ENCODE data around the gene SLC6A17.

SLC6A17 gene

DNA sequence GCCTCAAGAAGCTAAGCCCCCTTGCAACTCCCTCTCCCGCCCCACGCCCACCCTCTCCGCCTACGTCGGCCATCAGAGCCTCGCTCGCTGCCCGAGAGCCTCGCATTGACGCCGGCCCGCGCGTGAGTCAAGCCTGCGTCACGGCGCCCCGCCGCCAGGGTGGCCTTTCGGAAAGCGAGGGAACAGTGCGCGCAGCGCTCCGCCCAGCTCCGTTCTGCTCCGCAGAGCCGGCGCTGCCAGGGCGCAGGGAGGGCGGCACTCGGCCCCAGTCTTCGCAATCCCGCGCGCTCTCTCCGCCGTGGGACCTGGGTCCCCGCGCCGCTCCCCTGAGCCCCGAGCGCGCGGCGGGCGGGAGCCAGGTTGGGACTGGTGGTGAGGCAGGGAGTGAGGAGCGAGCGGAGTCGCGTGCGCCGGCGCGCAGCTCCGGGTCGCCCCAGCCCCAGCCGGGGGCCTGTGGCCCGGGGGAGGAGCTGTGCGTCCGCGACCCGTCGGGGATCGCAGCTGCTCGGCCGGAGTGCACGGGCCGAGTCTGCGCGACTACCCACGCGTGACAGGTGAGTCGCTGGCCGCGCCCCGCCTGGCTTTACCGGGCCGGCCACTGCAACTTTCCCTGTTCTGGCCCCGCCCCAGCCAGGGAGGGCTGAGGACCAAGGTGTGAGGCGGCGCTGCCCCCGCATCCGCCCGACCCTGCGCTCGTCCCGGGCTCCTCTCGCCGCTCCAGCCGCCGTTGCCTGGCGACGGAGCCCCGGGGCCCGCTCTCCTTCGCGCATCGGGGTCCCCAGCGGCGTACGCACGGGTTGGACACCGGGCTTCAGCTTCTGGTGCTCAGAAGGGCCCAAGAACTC, at the start of gene SLC6A17:
Gene SLC6A17 (plus strand): TSS at position 165 of the 845 bp plus-strand sequence. CDS start 16,436 bp downstream, outside the sequence.
- peak; percentile 30 for DNase-seq

DNA sequence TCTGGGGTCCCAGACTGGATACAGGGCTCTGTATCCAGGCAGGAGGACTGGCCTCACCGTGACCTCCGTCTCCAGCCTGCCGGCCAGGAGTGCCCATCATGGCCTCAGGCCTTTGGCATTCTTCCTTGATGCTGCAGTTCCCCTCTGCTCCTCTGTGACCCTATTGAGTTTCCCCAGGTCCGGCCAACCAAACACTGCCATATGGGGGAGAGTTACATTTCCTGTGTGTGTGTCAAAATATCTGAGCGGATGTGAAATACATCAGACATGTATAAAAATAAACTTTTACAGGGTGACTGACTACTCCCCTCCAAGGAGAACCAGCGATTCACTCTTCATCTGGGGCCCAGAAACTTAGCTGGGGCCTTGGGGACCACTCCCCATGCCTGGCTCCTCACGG, 48.2 kb upstream of the SLC6A17 start:
- no peak for DNase-seq

DNA sequence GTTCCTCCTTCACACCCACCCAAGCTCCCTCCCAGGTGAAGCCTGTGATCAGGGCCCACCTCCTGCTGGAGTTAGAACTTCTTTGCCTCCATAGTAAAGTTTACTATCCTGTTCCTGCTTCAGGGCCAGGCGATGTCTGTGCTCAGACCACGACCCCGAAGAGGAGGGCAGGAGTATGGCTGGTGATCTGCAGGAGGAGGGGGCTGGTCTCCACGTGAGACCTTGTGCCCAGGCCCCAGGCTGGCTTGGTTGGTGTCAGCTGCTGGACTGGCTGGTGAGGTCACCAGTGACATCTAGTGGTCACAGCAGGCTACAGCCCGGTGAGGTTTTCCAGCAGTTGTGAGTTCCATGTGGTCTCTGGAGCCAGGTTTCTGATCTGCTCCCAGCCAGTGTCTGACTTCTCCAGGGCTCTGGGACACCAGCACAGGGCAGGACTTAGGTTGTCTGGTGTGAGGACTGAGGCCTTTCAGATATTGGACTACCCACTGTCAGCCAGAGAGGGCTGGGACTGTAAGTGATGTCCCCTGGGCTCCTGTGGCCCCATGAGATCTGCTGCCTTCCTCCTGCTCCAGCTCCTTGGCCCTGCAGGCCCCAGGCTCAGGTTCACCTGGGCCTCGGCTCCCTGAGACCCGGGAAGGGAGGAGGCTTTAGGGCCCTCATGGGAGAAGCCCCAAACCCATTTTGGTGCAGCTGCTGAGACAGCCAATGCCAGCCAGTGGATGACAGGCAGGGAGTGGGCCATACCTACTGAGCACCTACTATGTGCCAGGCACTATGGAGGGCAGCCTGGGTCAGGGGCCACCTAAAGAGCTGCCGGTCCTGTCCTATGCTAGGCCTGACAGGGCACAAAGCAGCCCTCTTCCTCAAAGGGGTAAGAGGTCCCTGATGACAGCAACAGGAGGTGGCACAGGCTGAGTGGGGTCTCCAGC, 44.0 kb upstream of the SLC6A17 start:
- DNase-seq, result peak; percentile 60

DNA sequence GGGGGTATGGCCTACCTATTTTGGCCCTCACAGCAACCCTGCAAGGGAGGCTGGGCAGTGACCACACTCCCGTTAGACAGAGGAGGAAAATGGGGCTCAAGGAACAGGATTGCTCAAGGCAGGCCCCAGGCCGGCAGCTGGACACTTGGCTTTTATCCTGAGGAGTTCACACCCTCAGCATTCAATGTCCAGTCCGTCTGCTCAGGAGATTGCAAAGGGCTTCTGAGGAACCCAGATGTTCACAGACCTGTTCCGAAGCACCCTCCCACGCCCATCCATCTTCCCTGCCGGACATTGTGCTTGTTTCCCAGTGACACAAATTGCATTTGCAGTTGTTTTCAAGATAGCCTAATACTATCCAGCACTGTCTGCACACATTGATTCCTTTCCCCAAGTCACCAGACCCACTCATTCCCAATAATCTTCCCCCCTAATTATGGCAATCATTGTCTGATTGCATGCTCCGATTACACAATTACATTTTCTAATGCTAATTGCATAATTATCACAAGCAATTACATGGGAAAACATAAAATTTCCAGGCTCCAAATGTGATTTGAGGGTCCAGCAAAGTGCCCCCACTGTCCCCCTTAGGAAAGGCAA, 42.3 kb upstream of the SLC6A17 start:
- no peak for DNase-seq

DNA sequence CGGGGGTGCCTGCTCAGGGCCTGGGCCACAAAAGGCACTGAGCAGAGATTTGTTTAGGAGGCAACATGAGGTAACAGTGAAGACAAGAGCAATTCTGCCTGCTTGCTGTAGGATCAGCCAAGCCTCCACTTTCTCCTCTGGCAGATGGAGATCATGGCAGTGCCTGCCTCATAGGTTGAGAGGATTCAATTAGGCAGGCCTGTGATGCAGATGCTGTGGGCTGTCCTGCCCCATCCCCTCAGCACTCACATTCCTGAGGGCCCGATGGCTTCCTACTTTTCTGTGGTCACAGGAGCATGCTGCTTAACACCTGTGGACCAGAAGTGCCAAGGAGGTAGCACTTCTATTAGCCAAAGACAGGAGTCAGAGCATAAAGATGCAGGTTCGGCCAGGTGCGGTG, 39.2 kb upstream of the SLC6A17 start:
- DNase-seq, result no peak

DNA sequence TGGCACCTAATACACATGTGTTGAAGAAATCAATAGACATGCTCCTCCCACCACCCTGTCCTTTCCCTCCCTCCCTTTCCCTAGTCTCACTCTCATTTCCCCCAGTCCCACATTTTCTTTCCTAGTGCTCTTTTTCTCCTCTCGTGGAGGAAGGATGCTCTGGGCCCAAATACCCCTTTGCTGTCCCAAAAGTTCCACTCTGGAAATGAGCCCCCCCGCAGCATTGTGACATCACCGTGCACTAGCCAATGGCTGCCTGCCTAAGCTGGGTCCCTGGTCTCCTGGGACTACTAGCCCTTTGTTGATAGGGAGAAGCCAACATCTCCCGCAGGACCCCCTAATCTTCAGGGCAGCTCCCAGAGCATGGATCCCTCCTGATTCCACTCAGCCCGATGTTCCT, 38.2 kb upstream of the SLC6A17 start, which contains the start of gene UBL4B:
Gene UBL4B (plus strand): TSS at position 301 of the 400 bp plus-strand sequence. CDS start 92 bp downstream, at position 393.
- no peak for DNase-seq

DNA sequence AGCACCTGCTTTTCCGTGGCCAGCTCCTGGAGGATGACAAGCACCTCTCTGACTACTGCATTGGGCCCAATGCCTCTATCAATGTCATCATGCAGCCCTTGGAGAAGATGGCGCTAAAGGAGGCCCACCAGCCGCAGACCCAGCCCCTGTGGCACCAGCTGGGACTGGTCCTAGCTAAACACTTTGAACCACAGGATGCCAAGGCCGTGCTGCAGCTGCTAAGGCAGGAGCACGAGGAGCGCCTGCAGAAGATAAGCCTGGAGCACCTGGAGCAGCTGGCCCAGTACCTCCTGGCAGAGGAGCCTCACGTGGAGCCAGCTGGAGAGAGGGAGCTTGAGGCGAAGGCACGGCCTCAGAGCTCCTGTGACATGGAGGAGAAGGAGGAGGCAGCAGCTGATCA, 37.6 kb upstream of the SLC6A17 start:
- no peak for DNase-seq

DNA sequence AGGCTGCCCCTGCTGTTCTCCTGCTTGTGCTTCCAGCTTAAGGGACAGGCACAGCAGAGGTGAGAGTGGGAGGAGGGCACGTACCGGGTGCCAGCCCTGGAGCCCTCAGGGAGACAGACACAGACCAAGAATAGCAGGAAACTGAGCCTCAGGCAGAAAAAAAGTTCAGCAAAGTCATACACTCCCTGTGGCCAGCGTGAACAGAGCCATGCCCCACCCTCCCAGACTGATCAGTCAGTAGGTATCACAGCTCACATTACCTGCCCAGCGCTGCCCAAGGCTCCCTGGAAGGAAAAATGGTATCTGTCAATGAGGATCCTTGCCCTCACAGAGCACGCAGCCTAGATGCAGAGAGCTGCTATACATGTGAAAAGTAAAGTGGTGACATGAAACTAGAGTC, 36.7 kb upstream of the SLC6A17 start:
- DNase-seq, result no peak

DNA sequence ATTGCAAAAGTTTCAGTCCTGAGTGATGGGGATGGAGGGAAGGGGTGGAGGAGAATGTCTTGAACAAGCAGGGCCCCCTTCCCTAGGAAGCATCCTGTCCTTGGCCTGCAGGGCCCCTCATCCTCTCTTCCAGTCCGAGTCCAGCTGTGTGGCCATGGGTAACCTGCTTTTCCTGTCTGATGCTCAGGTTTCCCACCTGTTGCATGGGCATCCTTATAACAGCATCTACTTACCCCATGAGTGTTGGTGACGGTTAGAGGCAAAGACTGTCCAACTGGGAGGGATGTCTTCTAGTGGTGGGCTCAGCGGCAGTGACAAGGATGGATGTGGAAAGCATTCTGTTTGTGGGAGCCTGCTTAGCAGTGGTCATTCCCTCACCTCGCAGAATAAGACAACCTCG, 36.1 kb upstream of the SLC6A17 start:
- DNase-seq, result no peak

DNA sequence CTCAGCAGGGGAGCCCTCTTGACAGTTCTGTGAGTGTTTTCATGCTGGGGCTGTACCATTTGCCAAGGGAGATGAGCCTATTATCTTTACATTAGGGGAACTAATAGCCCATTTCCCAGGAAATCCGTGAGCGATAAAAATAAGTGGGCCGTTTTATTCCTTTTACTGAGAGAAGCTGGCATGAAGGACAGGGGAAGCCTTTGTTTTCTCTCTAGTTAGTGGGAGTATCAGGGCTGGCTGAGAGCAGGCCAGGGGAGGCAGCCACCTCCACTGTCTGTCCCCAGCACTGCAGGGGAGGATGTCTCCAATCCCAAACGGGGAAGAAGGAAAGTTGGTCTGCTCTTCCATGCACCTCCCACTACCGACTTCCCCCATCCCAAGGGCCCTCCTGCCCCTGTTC, 35.5 kb upstream of the SLC6A17 start:
- no peak for DNase-seq

DNA sequence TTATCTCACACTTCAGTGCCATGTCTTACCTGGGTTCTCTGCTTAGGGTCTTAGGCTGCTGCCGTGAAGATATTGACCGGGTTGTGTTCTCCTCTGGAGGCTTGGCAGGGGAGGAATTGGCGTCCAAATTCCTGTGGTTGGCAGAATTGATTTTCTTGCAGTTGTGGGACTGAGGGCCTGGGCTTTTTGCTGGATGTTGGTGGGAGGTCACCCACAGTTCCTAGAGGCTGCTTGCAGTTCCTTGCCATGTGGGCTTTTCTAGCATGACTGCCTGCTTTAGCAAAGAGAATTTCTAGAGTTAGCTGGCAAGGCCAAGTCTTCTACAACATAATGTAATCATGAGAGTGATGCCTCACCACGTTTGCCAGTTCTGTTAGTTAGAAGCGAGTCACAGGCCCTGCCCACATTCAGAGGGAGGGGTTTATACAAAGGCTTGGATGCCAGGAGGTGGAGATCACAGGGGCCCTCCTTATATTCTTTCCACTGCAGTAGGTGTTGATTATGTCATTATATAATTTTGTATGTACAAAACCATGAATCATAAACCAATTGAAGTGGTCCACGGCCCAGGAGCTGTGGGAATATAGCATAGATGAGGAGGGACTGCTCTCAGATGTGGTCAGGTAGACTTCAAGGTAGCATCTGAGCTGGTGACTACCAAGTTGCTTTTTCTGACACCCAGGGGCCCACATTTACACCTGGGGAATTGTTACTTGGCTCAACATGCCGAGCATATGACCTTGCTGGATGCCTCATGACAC, 31.5 kb upstream of the SLC6A17 start:
- peak; percentile 47 for DNase-seq

DNA sequence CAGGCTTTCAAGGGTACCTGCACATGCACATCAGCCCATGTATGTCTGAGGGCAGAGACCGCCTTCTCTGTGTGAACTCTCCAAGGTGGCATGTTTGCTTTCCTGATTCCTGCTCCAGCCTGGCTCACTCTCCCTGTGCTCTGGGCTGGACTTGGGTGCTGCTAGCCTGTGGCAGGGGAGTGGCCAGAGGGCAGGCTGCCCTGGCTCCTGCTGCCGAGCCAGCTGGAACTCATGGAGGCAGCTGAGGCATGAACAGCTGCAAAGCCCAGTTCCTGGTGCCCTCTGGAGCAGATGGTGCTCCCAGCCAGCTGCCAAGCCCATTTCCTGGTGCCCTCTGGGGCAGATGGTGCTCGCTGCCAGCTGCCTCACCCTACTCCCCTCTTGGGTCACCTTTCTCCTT, 30.5 kb upstream of the SLC6A17 start:
- no peak for DNase-seq

DNA sequence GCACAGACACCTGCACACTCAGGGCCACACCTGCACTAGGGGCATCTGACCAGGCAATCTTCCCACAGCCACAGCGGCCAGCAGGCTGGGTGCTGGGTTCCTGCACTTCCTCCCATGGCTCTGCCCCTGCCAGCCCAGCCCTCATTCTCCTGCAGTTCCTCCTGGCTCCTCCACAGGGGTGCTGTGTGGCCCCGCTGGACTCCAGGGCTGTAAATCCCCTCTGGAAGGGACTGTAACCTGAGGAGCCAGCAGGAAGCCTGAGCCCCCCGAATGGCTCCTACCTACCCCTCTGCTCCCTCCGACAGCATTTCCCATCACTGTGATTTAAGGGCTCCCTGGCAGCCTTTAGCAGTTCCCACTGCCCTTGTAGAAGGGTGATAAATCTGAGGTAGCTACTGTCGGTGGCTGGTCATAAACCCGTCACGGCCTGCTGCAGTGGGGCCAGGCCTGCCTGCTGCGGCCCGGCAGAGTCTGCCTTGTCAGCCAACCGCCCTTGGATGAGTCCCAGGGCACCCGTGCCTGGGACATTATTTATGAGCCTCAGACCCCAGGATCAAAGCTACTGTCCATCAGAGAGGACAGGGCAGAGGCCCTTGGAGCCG, 29.2 kb upstream of the SLC6A17 start:
- DNase-seq, result no peak

DNA sequence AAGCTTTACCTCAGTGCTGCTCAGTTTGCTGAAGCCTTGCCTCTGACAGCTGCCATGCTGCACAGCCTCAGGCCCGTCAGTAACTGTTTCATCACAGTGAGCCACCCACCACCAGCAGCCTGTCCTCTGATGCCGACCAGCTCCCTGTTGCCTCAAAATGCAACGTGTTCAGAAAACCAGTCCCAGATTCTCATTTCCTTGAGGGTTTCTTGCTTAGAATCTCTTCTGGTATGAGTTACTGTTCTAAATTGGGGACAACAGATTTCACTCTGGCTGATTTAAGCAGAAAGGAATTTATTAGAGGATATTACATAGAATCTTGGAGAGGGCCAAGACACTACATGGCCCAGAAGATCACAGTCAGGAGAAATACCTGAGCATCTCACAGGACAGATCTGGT, 27.1 kb upstream of the SLC6A17 start:
- DNase-seq, result no peak

DNA sequence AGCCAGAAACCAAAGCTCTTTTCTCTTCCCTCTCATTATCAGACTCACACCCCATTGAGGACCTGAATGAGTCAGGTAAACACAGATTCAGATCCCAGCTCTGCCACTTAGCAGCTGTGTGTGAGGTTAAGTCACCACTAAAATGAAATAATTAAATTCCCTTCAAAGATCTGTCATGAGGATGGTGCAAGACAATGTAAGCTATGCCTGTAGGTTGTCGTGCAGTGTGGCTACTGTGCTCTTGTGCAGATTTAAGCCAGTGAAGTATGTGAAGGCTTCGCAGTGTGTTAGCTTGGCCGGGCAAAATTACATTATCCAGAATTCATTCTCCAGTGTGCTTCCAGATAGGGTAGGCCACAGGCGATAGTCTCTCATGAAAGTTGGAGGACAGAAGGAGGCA, 24.5 kb upstream of the SLC6A17 start:
- no peak for DNase-seq

DNA sequence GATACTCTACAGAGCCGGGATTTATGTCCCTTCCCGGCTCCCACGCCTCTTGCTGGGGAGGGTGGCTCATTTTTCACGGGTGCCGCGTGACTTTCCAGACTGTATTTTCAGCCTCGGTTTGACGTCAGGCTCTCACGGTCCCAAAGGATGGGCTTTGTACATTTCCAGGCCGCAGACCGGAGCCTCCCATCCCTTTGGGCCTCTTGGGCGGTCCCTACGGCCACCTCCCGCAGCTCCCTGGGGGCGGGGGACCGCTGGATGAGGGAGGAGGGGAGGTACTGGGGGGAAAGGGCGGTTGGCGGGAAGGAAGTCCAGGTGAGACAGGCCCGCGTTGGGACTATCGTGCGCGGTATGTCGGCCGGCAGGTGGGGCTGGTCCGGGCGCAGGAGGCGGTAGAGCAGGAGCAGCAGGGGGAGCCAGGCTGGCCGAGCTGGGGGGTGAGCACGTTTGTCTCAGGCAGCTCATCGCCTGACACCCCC, 20.1 kb upstream of the SLC6A17 start:
- DNase-seq, result no peak

DNA sequence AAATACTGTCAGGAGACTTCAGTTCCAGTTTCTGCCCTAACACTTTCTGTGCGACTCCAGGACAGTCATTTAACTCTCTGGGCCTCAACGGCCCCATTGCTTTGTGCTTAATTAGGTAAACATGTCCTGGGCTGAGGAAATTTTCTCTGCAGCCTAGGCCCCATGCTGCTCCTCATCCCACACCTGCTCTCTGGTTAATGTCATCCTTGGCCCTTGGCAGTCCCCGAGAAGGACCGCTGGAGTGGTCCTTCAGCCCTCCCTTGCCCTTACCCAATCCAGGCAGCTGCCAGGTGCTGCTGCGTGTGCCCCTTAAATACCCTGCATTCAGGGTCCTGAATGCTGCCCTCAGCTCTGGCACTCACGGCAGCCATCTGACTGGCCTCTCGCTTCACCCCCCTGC, 19.3 kb upstream of the SLC6A17 start:
- no peak for DNase-seq

DNA sequence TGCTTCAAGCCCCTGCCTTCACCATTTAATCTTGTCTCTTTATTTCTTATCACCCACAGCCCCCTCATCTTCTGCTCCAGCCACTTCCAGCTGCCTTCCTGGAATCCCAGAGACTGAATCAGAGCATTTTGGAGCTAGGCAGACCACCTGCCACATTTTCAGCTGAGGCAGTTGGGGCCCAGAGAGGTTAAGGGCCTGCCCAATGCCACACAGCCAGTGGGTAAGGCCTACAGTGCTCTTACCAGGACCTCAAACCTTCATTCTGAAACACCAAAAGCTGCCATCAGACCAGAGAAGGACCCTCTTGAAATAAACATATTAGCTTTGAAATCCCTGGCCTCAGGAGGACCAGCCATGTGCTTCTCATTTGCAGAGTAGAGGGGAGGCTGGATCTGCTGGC, 17.6 kb upstream of the SLC6A17 start:
- DNase-seq, result no peak

DNA sequence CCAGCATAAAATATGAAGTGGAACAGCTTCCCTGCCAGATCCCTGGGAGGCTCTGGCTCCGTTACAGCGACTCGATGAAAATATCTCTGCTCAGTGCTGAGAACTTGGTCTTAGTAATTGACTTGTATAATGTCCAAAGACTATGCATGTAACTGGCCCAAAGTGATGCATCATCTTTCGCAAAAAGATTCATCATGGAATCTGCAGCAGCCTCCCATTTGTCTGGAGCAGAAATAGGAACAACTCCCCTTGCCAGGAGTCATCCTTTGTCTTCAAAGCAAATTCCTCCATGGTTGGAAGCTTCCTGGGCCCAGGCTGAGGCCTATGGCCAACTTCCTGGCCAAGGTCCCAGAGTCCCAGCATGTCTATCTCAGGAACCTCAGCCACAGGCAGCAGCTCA, 16.9 kb upstream of the SLC6A17 start:
- no peak for DNase-seq

DNA sequence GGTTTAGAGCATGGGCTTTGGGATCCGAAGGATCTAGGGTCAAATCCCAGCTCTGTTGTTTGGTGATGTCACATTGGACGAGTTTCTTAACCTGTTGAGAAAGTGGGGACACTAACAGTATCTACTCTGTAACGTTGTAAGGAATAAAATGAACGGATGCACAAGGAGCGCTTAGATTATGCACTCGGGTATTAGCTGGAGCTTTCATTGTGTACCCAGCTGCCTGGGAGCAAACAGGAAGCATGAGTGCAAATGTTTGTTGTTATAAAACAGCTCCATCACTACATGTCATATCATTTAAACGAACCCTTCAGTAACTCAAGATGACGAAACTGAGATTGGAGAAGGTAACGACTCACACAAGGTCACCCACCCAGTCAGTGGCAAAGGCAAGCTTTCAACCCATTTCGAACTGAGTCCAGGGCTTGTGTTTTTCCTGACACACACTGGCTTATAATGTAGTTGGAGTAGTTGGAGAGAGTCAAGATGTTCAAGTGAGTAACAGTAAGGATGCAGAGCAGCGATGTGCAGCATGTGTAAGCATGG, 16.2 kb upstream of the SLC6A17 start:
- DNase-seq, result no peak

DNA sequence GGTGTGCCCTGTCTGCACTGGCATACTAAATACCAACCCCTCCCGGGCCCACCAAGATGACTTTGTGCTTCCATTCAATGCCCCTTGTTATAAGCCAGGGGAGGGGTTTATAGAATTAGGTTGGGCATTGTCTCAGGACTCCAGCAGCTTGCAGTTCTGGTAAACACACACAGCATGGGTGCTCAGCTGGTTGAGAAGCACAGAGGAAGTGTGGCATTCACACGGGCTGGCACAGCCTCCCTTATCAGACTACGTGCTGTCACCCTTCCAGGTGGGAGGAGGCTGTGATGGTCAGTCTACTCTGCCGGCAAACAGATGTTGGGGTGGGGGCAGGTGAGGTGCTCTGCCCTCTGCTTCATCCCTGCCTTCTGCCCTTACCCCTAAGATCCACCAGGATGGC, 15.0 kb upstream of the SLC6A17 start:
- DNase-seq, result no peak

DNA sequence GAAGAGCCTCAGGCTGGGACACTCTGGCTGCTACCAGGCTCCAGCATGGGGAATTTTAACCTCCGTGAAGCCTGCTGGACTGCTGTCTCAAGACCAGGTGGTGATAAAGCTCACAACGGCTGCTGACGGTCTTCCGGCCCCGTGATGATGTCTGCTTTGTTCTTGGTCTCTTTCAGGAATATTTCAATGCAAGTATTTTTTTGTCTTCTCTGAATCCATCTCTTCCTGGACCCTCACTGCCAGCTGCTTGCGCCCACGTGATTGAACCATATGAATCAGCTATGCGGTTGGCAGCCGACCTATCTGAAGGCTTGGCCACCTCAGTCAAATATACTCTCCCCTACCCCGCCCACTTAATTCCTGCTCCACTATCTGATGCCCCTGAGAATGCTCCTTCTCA, 14.6 kb upstream of the SLC6A17 start:
- DNase-seq, result no peak
